Stimulated activated CD4-positive, alpha-beta T cell treated with anti-CD3 and anti-CD28 coated beads, Interleukin-4, amount 100 ng/mL, for 1 hour (primary cell): Measurements from ENCODE around the gene POU6F2.

ENCODE experiments used
- DNase-seq: peaks from one replicate; pipeline ENCODE4 v3.0.0-alpha.2; 2020

POU6F2 gene

DNA sequence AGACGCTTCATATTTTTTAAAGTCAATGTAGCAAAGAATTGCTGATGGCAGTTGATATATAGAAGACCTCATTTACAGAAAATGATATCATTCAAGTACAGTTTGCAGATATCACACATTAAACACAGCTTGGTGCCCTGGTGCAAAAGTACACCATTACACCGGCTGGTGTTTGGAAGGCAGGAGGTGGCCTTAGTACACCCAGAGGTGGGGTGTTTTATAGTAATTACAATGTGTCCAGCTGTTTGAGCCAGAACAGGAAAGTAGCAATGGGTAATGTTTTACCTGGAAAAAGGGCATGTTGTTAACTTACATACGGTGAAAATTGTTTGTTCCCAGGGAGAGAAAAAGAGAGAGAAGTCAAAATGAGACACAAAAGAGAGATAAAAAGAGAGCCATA lies 485.5 kb downstream of the POU6F2 start:
- DNase-seq: no peak

DNA sequence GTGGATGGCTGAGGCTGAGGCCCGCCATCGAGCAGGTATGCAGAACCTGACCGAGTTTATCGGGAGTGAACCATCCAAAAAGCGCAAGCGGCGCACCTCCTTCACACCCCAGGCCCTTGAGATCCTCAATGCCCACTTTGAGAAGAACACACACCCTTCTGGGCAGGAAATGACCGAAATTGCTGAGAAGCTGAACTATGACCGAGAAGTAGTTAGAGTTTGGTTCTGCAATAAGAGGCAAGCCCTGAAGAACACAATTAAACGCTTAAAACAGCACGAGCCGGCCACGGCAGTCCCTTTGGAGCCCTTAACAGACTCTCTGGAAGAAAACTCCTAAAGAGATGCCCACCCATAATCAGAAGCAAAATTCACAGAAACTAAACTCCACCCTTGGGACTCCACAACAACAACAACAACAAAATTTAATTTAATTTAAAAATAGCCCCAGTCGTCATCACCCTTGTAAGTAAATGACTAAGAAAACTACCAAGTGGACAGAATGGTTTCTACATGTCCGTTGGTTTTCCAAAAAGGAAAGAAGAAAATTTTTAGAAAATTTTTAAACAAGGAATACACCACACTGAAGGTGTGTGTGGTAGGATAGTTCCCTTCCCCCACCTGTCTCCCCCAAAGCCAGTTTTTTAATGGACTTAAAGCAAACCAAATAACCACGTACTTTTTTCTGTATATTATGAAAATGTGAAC lies 486.8 kb downstream of the POU6F2 start:
- DNase-seq: no peak

DNA sequence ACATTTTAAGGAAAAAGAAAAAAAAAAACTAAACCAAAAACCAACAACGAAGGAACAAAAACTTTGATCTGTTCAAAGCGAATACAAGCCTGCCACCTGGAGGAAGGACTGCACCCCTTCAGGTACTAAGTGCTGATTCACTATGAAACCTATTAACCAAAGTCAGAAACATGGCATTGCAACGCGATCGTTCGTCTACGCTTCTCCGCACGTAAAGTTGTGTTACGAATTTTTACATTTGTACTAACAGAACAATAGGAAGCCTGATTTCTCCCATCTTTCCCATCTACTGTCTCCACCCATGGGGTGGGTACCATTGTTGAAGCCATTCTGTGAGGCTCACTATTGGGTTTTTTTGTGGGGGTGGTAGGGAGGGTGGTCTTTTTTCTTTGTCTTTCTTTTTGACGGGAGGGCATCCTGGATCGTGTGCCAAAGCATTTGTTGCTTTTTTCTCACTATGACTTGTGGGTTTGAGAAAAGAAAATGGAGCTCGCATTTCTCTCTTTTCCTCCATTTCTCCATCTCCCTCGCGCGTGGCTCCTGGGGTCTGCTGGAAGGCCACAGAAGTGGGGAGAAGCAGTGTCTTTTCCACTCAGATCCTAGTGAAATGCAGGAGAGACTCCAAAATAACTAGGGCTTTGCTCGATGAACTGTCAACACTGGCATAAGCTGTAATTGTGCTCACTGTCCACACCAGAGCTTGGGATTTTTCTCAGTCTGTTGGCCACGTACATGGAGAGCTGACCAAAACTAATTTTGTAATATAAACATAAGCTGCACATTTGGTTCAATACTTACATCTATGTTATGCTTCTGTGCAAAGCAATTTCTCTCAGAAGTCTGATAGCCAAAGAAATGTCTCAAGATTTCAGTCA lies 487.6 kb downstream of the POU6F2 start:
- peak; percentile 23 for DNase-seq

DNA sequence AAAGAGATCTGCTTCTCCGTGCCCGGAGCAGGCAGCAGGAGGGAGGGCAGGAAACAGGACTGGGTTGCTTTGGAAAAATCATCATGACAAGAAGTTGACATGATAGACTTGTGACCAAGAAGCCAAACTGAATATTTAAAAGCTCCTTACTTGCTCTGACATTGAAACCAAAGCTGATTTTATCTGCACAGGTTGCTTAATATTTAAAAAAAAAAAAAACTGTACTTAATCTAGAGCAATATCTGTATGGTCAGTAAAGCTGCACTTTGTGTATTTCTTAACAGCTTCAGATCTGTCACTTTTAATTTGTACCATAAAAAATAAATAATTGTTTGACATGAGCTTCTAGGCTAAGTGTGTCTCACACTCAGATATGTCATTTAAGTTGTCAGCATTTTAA lies 490.6 kb downstream of the POU6F2 start:
- DNase-seq: no peak

DNA sequence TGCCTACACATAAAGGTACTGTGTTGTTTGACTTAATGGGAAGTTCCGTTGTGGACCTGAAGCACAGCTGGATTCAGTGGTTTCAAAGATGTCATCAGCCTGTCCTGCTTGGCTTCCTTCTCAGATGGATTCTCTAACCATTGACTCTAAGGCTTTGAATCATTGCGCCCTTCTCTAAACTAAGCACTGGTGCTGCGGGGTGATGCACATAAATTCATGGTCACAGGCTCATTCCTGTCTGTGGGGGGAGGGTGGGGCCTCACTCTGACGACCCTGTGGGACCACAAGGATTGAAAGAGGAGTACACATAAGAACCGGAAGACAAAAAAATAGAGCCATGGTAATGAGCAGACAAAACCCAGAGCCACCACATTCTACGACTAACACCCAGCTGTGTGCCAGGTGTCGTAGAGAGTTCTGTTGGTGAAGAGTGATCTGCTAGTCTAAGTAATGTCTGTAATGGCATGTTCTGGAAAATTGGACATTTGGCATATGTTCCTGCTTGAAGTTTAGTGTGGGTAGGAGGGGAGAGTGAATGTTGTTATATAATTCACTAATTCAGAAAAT lies 491.2 kb downstream of the POU6F2 start:
- DNase-seq: no peak

GRCh38 chr7:39480901-39481300 lies 503.2 kb downstream of the POU6F2 start:
- no peak for DNase-seq

- DNase-seq: no peak
These were observed 511.0 kb downstream of the POU6F2 start for GRCh38 chr7:39488467-39489393.

- DNase-seq: no peak
These were observed 512.6 kb downstream of the POU6F2 start for GRCh38 chr7:39490296-39490695.

DNA sequence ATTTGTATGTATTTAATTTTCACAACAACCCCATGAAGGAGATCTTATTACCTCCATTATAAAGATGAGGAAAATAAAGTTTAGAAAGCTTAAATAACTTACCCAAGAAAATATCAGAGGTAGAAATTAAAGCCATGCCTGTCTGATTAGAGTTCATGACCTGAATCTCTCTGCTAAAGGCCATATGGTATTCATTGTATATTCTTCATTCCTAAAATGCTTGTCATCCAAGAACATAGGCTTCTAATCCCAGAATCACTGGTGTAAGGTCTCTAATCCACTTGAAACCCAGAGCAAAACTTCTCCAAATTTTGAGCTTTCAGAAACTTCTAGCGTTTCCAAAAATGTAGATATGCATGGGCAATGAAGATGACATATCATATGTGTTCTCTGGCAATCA lies 516.2 kb downstream of the POU6F2 start:
- no peak for DNase-seq

GRCh38 chr7:39501358-39501757 lies 523.6 kb downstream of the POU6F2 start:
- DNase-seq: no peak

DNA sequence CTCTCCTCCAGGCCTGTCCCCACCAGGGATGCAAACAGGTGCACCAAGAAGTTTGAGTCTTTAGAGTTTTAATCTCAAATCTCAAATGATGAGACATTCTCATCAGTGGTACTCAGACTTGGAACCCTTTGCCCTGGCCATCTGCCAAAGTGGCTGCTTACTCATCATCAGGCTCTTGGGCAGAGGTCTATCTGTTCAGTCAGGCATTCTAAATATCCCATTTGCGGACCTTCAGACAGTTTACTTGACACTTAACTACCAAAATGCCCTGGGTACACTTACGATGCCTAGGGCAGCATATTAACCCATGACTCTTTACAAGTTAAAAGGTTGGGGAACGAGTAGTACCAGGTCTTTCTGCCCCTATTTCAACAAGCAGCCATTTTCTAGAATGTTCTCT lies 527.3 kb downstream of the POU6F2 start:
- peak; percentile 5 for DNase-seq

DNA sequence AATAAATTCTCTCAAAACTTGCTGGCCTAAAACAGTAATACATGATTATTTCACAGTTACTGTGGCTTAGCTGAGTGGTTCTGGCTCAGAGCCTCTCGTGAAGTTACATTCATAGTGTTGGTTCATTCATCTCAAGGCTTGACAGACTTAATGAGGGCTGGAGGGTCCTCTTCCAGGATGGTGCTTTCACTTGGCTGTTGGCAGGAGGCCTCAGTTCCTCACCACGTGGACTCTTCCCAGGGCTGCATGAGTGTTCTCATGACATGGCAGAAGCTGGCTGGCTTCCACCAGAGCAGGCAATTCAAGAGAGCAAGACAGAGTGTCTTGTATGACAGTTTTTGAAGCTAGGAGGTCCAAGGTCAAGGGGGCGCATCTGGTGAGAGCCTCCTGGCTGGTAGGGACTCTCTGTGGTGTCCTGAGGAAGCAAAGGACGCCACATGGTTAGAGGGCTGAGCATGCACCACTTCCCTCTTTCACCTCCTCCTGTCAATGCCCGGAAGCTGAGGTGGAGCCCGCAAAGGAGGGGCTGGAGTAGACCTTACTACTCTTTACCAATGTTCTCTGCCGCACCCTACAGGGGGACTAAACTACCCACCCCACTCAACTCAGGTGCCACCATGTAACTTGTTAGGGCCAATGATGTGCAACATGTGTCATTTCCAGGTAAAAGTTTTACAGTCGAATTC lies 530.3 kb downstream of the POU6F2 start:
- DNase-seq: no peak

DNA sequence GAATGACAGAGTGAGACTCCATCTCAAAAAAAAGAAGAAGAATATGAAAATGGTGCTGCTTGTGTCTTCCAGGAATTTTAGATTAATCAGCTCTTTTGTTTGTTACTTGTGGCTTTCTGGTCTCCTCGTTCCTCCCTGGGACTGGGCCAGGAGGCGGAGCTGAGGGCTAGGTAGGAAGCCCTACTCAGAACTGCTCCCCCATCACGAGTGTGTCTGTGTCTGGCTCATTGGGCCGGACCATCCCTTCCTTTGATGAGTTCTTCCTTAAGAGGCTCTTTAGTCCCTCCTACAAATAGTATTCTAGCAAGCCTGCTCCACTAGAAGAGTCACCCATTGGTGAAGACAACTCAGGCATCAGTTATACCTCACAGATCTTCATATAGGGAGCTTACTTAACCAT lies 531.7 kb downstream of the POU6F2 start:
- DNase-seq: no peak

- DNase-seq: no peak
These were observed 532.2 kb downstream of the POU6F2 start for GRCh38 chr7:39509912-39510311.

- DNase-seq: no peak
These were observed 533.2 kb downstream of the POU6F2 start for GRCh38 chr7:39510864-39511354.

- DNase-seq: no peak
These were observed 538.0 kb downstream of the POU6F2 start for GRCh38 chr7:39515534-39516228.

DNA sequence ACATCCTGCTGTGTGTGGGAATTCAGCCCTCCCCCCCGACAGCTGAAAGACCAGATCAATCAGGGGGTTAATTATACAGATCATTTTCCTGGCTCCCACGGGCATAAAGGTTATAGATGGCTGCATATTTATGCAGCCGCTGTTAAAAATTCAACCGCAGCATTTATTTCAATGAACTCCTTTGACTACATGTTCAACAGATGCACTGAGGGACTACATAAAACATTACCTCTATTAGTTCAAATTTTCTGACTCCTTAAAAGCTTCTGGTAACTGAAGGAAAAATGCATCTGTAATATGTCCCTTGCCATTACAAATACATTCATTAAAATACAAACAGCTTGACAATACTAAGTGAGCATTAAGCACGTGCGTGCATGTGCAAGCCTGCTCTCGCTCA lies 538.8 kb downstream of the POU6F2 start:
- no peak for DNase-seq

GRCh38 chr7:39517240-39517639 lies 539.5 kb downstream of the POU6F2 start:
- no peak for DNase-seq
